ENCODE measurements around the gene ZNF275. TPM values are rescaled to one million over a fixed set of nuclear protein-coding genes. Genes with fewer than 3 reads are reported as not detected.

The ZNF275 gene
- total RNA-seq, 4 donors from 2014 or later, result 11.8 to 15.9 (median 12.6) TPM

- Histone ChIP-seq H3K36me3 (no peaks in the 10 kb centered on the region), H3K27ac (no peak overlapping the region)
- DNase-seq (ENCODE audit: low spot score in 2 of 2), result no peak
These were observed 61.8 kb downstream of the ZNF275 start for GRCh38 chrX:153395613-153396319.

DNA sequence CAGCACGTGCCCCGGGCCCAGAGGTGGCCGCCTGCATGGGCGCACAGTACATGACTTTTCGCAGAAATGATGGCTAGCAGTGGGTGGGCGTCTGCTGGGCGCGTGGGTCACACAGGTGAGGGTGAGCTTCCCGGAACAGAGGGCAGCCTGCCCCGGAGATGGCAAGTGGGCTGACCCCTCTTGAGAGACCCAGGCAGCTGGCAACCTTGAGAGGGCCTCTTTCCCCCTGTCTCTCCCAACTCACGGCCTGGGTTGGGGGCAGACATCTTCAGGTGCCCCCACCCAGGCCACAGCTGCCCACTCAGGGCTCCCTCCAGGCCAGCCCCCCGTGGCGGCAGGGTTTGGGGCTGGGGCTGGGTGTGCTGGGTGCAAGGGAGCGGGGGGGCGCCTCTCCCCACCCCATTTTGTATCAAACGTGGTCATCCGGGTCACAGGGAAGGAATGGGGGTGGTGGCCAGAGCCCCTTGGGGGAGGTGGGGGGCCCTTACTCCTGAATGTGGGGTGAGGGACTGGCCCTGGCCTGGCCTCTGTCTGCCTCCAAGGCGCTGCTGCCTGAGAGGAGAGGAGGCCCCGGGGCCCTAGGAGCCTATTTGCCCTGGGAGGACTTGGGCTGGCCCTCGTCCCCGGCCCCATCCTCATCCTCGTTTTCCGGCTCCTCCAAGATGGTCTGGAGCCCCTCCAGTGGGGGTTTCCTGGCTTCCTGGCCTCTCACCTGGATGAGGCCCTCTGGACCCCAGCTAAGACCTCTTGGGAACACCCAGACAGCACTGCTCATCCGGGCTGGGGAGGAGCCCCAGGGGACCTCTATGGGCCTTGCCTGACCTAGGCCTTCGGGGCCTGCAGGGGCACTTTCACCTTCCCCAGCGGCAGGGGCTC lies 62.6 kb downstream of the ZNF275 start:
- H3K4me1 ChIP-seq, result no peaks in the 10 kb centered on the region
- H3K27me3 ChIP-seq, result peaks cover 0 to 6% of the 10 kb centered on the region in 2 donors
- WGBS, 2 donors, result 80 to 82% methylated on average over 4 to 25 of the region's 26 CpGs
- DNase-seq (ENCODE audit: low spot score in 2 of 2), result no peak
- H3K9me3 ChIP-seq, result no peaks in the 10 kb centered on the region
- no peaks in the 10 kb centered on the region for H3K36me3 ChIP-seq
- no peak overlapping the region for H3K4me3 ChIP-seq
- TF ChIP-seq EP300 (IDR thresholded peaks at IDR 0.05), result no peak
- TF ChIP-seq CTCF (IDR thresholded peaks at IDR 0.05), result no peak
- TF ChIP-seq POLR2A (IDR thresholded peaks at IDR 0.05), result no peak
- no peak overlapping the region for H3K27ac ChIP-seq

More at GRCh38 chrX:153395613-153396319, 61.8 kb downstream of the ZNF275 start:
- WGBS, 2 donors, result 83 to 84% methylated on average over 6 to 26 of the region's 26 CpGs
- no peaks in the 10 kb centered on the region for H3K4me1 ChIP-seq
- no peak for TF ChIP-seq CTCF (IDR thresholded peaks at IDR 0.05)
- TF ChIP-seq EP300 (IDR thresholded peaks at IDR 0.05), result no peak
- no peak for TF ChIP-seq POLR2A (IDR thresholded peaks at IDR 0.05)
- H3K27me3 ChIP-seq, result peaks cover 0 to 6% of the 10 kb centered on the region in 2 donors
- no peak overlapping the region for H3K4me3 ChIP-seq
- H3K9me3 ChIP-seq, result no peaks in the 10 kb centered on the region

DNA sequence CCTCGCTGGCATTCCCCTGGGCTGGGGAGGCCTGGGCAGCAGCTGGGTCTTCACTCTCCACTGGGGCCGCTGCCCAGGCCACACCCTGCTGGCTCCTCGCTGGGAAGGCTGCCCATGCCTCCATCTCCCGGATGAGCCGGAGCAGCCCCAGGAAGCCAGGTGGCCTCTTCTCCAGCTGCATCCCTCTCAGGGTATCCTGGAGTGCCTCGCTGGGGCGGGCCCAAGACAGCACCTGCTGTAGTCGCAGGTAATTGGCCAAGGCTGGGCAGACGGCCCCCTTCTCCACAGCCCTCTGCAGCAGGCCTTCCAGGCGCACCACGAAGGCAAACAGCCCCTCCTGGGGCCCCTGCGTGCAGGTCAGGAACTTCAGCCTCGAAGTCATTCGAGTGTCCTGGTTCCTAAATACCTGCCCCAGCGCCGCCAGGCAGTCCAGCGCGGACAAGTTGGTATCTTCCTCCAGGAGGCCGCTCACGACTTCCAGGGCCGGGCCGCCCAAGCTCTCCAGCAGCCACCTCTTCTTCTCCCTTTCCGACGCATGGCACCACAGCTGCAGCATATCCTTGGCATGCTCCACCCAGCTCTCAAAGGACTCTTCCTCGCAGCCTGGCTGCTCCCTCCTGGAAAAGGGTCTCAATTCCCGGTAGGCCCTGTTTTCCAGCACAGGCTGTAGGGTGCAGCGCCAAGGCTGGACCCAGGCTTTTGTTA lies 63.5 kb downstream of the ZNF275 start:
- H3K9me3 ChIP-seq, result no peaks in the 10 kb centered on the region
- H3K4me3 ChIP-seq, result no peak overlapping the region
- peaks cover 0 to 6% of the 10 kb centered on the region in 2 donors for H3K27me3 ChIP-seq
- no peak for TF ChIP-seq EP300 (IDR thresholded peaks at IDR 0.05)
- no peak for TF ChIP-seq POLR2A (IDR thresholded peaks at IDR 0.05)
- TF ChIP-seq CTCF (IDR thresholded peaks at IDR 0.05), result no peak
- no peak overlapping the region for H3K27ac ChIP-seq
- no peaks in the 10 kb centered on the region for H3K36me3 ChIP-seq
- H3K4me1 ChIP-seq, result no peaks in the 10 kb centered on the region
- WGBS, 2 donors, result 83 to 88% methylated on average over 1 to 27 of the region's 27 CpGs
- DNase-seq (ENCODE audit: low spot score in 2 of 2), result no peak

- no peak for TF ChIP-seq POLR2A (IDR thresholded peaks at IDR 0.05)
- TF ChIP-seq CTCF (IDR thresholded peaks at IDR 0.05), result no peak
- TF ChIP-seq EP300 (IDR thresholded peaks at IDR 0.05), result no peak
- Histone ChIP-seq H3K27ac (no peak overlapping the region), H3K4me3 (no peak overlapping the region), H3K9me3 (no peaks in the 10 kb centered on the region), H3K4me1 (no peaks in the 10 kb centered on the region), H3K36me3 (no peaks in the 10 kb centered on the region), H3K27me3 (peaks cover 0 to 6% of the 10 kb centered on the region in 2 donors)
- no peak for DNase-seq (ENCODE audit: low spot score in 2 of 2)
- 68 to 84% methylated on average over 8 to 17 of the region's 17 CpGs for WGBS, 2 donors
These were observed 64.5 kb downstream of the ZNF275 start for GRCh38 chrX:153398275-153398960.

Measured in tibial nerve (tissue), 4 donors.